Measurements from ENCODE around the gene ERC2.

- no peak for TF ChIP-seq CTCF (conservative IDR thresholded peaks at IDR 0.05; ENCODE audit: low read length)
- TF ChIP-seq EZH2phosphoT487 (IDR thresholded peaks at IDR 0.05; ENCODE audit: borderline replicate concordance), result no peak
Observed at GRCh38 chr3:55691141-55691540, 777.1 kb downstream of the ERC2 start.
